HG03575 (cell line): ENCODE data around the gene UBTD2.
A peak's percentile ranks its signal among the peaks of the same experiment; 100 is the strongest.
"Not testable (repeated sequence)": the region's sequence is repeated elsewhere in the genome, so short reads cannot be mapped to it uniquely, and the experiment has no call there.

Experiments
- ATAC-seq: cut with Tn5 transposase; IDR thresholded peaks from one replicate; pipeline ENCODE4 v1.9.1; 2021; ENCODE audit not compliant: unreplicated experiment, insufficient number of reproducible peaks, low FRiP score; ENCODE audit errors: extremely low read depth

Gene UBTD2

GRCh38 chr5:172293745-172294342 lies 10.3 kb upstream of the UBTD2 start:
- ATAC-seq = no peak

- peak; percentile 52 for ATAC-seq
Measured at GRCh38 chr5:172293054-172293744, 9.6 kb upstream of the UBTD2 start.

DNA sequence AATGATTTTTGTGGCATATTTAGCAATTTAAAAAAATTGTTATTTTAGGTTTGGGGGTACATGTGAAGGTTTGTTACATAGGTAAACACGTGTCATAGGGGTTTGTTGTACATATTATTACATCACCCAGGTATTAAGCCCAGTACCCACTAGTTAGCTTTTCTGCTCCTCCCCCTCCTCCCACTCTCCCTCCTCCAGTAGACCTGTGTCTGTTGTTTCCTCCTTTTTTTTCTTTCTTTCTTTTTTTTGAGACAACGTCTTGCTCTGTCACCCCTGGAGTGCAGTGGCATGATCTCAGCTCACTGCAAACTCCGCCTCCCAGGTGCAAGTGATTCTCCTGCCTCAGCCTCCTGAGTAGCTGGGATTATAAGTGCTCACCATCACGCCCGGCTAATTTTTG lies 8.3 kb upstream of the UBTD2 start:
- not testable (repeated sequence) for ATAC-seq

DNA sequence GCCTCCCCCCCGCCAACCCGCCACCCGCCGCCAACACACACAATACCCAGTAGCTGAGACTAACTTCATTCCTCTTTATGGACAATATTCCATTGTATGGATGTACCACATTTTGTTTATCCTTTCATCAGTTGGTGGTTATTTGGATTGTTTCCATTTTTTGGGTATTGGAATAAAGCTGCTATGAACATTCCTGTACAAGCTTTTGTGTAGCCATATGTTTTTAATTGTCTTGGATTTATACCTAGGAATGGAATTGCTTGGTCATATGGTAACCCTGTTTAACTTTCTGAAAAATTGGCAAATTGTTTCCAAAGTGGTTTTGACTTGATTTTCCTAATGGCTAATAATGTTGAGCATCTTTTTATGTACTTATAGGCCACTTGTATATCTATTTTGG lies 4.9 kb upstream of the UBTD2 start:
- ATAC-seq = no peak

- ATAC-seq = not testable (repeated sequence)
Measured at GRCh38 chr5:172287140-172287539, 3.6 kb upstream of the UBTD2 start.

DNA sequence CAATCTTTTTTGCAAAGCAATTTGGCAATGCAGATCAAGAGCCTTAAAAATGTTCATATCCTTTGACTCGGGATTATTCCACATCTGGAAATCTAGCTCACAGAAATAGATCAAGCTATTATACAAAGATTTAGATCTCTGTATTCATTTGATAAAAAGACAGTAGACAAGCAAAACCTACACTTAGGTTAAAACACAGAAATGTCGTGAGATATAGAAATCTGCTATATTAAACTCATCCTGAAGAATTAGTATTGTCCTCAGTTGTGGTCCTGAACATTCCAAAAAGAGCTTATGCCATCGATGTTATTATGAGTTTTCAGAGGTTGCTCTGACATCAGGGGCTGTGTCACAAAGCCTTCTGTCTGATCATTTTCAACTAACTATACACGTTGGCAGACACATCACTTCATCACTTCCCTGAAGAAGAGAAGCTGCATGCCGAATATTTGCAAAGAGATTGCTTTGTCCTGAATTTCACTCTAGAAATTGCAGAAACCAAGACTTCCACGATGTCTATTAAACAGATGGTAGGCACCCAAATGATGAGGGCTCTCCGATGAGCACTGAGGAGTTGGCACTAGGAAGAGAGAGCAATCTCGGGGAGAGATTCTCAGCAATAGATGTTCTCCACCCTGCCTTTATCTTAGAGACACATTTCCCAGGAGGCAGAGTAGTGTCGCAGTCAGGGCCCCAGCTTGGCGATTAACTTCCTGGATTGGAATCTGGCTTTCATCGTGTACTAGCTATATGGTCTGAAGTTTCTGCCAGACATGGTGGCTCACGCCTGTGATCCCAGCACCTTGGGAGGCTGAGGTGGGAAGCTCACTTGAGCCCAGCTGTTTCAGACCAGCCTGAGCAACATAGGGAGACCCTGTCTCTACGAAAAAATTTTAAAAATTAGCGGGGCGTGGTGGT lies 1.9 kb upstream of the UBTD2 start:
- ATAC-seq = no peak

DNA sequence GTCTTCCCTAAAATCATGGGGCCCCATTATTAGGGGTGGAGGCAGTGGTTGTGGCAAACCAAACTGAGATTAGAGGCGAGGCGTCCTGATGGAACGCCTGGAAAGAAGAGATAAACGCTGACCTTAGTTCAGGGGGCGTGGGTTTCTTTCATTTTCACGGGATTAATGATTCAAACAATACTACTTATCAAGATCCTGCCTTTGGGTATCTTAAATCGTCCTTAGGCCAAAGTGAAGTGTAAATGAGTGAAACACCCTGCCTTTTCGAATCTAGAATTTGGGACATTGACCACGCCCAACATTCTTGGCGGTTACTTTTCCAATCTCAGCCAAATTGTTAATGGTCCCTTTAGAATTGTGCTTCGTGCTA lies 1.0 kb upstream of the UBTD2 start:
- no peak for ATAC-seq

DNA sequence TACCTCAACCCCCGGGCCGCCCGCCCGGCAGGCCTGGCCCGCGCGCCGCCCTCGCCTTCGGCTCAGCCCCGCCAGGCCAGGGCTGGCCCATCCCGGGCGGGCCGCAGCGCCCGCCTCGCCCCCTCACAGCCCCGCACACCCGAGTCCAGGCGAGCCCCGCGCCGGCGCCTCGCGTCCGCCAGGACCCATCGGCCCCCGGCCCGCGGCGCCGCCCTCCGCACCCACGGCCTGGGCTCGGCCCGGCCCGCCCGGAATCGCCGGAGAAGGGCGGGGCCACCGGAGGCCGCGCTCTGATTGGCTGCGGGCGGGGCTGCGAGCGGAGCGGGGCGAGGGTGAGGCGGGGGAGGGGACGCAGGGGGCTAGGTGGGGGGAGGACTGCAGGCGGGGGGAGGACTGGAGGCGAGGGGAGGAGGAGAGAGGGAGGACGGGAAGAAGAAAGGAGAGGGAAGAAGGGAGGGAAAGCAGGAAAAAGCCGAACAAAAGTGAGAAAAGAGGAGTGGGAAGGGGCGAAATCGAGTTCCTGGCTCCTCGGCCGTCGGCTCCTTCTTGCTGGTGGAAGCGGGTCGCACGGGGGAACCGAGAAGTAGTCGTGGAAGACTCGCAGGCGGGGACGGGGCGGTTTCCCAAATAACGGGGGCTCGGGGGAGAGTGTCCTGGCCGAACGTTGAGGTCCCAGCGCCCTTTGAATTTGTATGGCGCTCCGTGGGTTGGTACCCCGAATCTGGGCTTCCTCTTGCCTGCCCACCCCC lies 472 bp upstream of the UBTD2 start:
- ATAC-seq = peak; percentile 39

DNA sequence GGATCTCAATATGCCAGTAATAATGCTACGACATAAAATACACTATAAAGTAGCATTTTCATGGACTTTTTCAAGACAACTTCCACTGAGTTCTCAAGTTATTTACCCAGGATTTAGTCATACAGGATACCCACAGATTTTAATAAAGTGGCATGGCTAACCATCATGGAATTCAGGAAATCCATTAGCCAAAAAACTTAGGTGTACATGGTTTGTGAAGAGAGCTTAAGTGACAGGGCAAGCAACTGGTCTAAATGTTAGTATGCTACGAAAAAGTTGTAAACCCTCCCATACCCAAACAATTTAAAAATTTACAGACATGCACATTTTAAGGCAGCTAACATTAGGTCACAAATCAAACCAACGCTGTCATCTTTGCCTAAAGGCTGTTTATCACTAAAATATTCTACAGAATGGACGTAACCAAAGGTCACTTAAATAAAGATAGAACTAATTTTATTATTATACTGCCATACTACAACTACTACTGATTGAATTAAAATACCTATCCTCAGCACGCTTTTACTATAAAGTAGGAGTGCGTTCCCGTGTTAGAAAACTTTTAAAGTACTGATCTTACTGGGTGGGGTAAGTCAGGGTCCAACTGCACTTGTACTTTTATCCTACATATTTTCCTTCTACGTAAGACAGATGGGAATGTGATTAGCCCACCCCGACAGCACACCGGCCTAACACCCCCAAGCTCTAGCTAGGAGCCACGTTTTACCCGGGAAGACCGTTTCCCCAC lies 1.1 kb downstream of the UBTD2 start:
- no peak for ATAC-seq

DNA sequence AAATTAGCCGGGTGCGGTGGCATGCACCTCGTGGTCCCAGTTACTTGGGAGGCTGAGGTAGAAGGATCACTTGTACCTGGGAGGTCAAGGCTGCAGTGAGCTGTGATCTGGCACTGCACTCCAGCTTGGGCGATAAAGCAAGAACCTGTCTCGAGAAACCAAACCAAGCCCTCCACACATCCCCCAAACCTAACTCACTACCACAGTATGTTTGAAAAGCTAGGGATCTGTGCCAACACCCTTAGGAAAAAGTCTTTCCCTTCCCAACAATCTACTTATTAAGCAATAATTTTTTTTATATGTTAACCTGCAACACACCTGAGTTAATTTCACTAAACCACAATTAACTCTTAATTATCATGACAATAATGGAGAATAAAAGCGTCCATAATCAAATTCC lies 2.2 kb downstream of the UBTD2 start:
- ATAC-seq = no peak

DNA sequence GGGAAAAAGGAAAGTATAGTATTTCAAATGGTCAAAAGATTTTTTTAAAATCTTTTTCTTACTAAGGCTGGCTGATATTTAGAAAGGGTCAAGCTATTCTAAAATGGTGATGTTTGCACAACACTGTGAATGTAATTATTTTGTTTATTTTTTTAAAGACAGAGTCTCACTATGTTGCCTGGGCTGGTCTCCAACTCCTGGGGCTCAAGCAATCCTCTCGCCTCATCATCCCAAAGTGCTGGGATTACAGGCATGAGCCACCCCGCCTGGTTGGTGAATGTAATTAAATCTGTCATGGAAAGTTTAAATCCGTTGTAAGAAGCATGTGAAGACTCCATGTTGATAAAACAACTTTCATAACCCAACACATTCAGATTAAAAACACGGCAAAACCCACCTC lies 2.6 kb downstream of the UBTD2 start:
- no peak for ATAC-seq

DNA sequence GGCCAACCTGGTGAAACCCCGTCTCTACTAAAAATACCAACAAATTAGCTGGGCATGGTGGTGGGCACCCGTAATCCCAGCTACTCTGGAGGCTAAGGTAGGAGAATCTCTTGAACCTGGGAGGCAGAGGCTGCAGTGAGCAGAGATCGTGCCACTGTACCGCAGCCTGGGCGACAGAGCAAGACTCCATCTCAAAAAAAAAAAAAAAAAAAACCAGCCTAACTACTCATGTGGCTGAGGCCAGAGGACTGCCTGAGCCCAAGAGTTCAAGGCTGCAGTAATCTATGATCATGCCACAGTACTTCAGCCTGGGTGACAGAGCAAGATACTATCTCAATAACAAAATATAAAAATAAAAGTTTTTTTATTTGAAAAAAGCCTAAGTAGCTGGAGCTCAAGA lies 3.2 kb downstream of the UBTD2 start:
- ATAC-seq = no peak

- no peak for ATAC-seq
Measured at GRCh38 chr5:172278356-172278755, 5.2 kb downstream of the UBTD2 start.

GRCh38 chr5:172276214-172276613 lies 7.3 kb downstream of the UBTD2 start:
- no peak for ATAC-seq

DNA sequence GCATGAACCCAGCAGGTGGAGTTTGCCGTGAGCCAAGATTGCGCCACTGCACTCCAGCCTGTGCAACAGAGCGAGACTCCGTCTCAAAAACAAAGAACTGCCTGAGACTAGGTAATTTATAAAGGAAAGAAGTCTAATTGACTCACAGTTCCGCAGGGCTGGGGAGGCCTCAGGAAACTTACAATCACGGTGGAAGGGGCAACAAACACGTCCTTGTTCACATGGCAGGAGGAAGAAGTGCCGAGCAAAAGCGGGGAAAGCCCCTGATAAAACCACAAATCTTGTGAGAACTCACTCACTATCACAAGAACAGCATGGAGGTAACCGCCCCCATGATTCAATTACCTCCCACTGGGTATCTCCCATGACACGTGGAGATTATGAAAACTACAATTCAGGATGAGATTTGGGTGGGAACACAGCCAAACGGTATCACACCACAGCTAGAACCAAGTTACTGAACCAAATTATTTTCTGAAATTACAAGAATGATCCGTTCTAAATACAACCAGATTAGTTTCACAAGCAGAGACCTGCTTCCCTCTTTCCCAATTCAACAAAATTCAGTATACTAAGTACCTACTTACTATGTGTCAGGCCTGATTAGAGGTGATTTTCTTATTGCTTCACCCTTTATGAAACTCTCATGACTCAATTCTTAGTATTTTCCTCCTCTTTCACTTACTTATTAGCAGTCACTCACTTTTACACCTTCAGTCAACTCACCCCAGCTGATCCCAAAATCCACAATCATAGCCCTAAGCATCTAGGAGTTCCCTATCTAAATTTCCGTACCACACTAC lies 8.4 kb downstream of the UBTD2 start:
- ATAC-seq = no peak

DNA sequence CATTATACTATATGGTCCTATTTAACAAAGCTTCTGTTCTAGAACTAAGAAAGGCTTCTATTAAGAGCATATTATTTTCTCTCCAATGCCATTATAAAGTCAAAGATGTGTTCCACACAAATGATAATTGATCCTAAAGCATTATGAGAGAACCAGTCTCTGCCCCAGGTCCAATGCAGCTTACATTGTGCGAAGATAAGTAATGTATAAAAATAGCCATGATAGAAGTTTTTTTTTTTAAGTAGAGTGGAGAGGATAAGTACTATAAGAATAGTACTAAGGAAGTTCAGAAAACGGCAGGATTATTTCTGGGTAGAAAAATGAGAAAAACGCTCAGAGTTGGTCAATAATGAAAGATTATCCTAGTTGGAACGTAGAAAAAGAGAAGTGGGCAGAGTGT lies 15.6 kb downstream of the UBTD2 start:
- ATAC-seq = no peak

DNA sequence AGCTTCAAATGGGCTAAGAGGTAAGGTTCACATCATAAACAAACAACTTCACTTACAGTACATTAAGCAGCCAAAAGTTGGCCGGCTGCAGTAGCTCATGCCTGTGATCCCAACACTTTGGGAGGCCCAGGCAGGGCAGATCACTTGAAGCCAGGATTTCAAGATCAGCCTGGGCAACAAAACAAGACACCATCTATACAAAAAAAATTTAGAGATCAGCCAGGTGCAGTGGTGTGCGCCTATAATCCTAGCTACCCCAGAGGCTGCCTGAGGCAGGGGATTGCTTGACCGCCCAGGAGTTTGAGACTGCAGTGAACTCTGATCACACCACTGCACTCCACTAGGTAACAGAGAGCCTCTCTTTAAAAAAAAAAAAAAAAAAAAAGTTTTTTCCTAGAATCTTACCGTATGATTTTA lies 16.9 kb downstream of the UBTD2 start:
- no peak for ATAC-seq

- ATAC-seq = no peak
Measured at GRCh38 chr5:172266071-172266675, 17.4 kb downstream of the UBTD2 start.
